GM18870 (cell line): ENCODE measurements around the gene CD151.

Experiments
- ATAC-seq: cut with Tn5 transposase; IDR thresholded peaks from one replicate; pipeline ENCODE4 v1.9.1; 2021; ENCODE audit warnings: moderate library complexity; ENCODE audit not compliant: unreplicated experiment

Gene CD151

DNA sequence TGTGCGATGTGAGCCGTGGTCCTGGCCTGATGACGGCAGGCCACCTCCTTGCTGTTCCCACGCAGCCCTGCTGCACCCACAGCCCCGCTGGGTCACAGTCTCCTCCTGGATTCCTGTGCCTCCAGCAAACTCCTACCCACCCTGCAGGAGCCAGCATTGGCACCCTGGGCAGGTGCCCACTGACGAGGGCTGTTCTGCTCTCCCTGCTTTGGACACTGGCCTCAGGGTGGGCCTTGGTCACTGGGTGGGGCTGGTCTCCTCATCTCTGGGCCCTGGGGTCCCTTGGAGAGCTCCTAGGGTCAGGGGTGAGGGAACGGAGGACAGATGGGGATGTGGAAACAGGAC, 22.6 kb downstream of the CD151 start:
- no peak for ATAC-seq

DNA sequence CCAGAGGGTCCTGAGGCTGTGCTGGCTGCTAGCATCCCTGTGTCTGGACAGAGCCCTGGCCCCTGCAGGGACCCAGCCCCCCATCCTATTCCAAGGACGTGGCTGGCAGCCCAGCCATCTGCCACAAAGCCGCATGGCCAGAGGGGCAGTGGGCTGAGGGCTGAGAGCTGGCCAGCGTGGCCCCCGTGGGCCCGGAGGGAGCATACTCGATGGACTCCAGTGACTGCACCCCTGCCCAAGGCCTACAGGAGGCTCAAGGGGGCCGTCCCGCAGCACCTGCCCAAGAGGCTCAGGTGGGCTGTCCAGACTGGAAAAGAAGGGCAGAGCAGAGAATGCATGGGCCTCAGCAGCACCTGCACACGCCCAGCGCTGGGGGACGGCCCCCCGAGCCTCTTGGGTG, 23.0 kb downstream of the CD151 start:
- ATAC-seq = no peak

DNA sequence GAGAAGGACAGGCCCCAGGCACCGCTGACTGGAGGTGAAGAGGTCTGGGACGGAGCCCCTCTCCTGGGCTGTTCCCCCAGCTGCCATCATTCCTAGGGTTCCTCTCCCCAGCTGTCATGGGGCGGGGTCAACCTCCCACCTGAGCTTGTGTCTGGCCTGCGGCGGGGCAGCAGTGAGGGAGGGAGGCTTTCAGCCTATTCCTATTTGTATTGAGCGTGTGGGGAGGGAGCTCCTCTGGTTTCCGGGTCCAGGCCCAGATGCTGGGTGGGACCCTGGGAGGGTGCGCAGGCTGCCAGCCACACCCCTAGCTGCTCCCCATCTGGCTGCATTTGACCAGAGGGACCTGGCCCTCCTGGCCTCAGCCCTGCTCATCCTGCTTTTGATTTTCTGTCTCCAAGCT, 23.6 kb downstream of the CD151 start:
- ATAC-seq = no peak

DNA sequence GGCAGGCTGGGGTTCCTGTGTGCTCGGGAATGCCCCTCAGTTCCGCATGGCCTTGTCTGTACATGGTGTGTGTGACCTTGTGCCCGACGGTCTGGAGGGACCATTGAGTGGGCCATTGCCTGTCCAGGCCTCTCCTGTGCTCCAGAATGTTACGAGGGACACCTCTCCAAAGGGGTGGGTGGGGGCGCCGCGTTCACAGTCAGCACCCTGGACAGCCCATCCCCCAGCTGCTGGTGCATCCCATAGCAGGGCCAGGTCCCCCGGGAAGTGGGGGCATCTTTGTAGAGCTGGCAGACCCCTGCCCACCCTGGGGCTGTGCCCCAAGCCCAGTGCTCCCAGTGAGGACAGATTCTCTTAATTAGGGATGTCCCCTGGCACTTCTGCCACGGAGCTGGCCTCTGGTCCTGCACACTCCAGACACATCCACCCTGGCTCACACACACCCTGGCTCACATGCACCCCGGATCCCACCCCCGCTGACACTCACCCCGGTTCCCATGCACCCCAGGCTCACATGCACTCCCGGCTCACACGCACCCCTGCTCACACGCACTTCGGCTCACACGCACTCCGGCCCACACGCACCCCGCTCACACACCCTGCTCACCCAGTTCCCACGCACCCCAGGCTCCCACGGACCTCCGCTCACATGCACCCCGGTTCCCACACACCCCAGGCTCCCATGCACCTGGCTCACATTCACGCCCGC, 25.5 kb downstream of the CD151 start:
- no peak for ATAC-seq

DNA sequence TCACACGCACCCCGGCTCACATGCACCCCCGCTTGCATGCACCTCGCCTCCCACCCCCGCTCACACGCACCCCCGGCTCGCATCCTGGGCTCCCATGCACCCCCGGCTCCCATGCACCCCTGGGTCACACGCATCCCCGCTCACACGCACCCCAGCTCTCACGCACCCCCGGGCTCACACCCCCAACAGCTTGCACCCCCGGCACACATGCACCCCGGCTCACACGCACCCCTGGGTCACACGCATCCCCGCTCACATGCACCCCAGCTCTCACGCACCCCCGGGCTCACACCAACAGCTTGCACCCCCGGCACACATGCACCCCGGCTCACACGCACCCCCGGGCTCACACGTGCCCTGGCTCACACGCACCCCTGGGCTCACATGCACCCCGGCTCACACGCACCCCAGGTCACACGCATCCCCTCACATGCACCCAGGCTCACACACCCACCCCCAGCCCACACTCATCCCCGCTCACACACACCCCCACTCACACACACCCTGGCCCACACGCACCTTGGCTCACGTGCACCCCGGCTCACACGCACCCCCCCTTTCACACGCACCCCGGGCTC, 26.1 kb downstream of the CD151 start:
- no peak for ATAC-seq

DNA sequence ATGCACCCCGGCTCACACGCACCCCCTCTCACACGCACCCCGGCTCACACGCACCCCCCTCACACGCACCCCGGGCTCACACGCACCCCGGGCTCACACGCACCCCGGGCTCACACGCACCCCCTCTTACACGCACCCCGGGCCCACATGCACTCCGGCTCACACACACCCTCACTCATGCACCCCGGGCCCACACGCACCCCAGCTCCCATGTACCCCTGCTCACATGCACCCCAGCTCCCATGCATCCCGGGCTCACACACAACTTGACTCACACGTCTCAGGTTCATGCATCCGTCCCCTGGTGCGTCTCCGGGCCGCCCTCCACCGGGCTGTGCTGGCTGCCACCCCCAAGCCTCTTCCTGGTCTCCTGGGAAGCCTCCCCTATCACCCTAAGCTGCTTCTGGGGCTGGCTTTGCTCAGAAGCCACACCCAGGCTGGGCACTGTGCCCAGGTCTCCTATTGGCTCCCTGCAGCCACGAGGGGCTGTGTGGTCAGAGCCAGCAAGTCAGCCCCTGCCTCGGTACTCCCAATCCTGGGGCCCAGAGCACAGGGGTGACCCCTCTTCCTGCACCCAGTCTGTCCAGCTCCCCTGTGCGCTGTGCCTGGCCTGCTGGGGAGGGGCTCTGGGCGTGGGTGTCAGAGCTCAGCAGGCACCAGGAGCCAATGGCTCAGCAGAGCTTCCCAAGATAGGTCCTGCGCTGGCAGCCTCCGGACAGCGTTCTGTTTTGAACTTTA, 26.8 kb downstream of the CD151 start:
- ATAC-seq = no peak

DNA sequence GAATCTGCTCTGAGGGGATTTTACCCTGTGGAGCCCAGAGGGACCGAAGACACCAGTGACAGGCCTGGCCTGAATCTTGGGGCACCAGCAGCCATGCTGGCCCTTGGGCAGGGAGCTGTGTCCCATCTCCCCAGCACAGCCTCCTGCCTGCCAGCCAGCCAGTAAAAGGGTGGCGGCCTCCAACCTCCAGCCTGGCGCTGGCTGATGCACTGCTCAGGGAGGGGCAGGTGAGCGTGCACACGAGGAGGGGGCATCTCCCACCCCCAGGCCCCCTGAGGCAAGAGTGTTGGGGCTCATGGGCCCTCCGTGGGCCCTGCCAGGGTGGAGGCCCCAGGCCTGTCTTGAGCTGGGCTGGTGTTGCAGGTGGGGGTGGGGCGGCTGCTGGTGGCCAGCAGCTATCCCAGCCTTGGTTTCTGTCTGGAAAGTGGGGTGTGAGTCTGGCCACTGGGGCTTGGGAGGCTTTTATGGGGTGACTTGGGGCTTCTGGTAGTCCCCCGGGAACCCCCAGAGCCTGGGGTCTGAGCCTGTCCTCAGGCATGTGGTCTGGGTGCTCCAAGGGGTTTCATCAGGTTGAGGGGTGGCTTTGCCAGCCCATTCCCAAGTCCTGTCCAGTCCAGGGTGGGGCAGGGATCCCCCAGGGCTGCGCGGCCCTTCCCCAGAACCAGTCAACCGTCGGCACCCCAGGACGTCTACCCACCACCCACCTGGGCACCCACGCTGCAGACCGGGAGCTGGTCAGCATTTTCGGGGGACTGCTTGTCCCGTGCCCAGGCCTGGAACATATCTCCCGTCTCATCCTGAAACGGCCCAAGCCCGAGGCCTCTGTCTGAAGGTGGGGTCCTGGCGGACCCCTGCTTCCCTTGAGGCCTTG, 27.7 kb downstream of the CD151 start:
- no peak for ATAC-seq

DNA sequence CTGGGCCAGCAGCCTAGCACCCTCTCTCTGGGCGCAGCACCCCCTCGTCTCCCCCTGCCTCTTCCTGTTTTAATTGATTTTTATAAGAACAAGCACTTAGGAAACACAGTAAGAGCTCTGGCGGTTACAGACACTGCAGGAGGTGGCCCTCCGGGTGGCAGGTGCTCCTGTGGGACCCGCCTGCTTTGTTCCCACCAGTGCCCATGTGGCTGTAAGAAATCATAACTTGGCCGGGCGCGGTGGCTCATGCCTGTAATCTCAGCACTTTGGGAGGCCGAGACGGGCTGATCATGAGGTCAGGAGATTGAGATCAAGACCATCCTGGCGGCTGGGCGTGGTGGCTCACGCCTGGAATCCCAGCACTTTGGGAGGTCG, 28.3 kb downstream of the CD151 start:
- ATAC-seq = no peak

DNA sequence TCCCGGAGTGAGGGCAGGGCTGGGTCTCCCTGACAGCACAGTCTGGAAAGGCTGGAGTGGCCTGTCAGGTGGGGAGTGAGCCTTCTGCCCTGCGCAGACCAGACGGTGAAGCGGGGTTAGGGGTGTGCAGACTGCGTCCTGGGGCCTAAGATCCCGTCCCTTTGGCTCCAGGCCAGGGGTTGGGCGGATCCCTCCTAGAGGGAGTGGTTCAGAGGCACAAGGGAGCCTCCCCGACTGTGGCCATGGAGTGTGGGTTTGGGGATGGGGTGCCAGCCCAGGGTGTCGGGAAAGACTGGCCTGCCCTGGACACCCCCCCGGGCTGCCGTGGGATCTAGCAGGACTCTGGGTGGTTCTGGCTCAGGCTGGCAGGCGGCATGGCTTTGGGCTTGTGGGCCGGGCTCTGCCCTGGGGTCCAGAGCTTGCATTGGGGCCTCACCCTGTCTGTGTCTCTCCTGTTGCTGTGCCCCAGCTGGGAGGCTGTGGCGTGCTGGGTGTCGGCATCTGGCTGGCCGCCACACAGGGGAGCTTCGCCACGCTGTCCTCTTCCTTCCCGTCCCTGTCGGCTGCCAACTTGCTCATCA, 29.4 kb downstream of the CD151 start:
- ATAC-seq = no peak

DNA sequence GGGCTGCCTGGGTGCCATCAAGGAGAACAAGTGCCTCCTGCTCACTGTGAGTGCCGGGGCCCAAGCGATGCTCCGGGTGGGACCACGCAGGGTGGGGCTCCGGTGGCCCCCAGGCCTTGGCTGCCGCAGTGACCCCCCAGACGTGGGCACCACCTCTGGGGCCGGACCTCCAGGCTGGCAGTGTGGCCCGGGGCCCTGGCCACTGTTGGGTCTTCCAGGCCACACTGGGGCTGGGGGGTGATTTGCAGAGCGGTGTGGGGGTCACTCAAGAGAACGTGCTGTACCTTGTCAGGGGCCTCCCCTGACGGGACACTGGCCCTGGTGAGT, 29.9 kb downstream of the CD151 start:
- no peak for ATAC-seq

DNA sequence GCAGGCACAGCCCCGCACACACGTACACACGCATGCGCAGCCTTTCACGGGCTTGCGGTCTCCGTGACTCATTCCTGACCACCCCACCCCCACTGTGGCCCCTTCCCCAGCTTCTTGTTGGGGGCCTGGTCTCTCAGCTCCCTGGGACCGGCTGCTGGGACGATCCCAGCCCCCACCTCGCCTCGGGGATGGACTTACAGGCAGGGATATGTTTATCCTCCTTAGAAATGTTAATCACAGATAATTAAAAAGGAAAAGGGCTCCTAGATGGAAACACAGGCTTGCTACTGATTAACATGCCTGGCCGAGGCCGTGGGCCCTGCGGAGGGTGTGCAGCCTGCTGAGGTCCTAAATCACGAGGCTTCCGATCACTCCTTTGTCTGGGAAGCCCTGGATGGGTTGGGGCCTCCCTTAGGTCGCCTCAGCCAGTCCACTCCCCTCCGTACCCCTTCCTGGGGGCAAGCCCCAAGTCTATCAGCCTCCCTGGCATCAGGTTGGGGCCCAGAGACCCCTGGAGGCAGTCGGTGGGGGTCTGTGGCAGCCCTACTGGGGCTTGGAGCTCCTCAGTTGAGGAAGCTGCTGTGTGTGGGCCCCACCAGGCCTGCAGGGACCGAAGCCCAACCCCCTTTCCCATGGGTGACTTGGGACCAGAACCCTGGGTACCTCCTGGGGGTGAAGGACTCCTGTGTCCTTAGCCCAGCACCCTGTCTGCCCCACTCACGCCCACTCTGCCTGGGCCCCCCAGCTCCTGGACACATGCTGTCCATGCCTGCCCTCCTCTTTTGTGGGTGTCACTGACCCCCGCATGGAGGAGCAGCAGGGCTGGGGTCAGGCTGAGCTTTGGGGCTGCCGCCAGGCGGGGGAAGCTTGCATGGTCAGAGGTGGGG, 30.5 kb downstream of the CD151 start:
- no peak for ATAC-seq

DNA sequence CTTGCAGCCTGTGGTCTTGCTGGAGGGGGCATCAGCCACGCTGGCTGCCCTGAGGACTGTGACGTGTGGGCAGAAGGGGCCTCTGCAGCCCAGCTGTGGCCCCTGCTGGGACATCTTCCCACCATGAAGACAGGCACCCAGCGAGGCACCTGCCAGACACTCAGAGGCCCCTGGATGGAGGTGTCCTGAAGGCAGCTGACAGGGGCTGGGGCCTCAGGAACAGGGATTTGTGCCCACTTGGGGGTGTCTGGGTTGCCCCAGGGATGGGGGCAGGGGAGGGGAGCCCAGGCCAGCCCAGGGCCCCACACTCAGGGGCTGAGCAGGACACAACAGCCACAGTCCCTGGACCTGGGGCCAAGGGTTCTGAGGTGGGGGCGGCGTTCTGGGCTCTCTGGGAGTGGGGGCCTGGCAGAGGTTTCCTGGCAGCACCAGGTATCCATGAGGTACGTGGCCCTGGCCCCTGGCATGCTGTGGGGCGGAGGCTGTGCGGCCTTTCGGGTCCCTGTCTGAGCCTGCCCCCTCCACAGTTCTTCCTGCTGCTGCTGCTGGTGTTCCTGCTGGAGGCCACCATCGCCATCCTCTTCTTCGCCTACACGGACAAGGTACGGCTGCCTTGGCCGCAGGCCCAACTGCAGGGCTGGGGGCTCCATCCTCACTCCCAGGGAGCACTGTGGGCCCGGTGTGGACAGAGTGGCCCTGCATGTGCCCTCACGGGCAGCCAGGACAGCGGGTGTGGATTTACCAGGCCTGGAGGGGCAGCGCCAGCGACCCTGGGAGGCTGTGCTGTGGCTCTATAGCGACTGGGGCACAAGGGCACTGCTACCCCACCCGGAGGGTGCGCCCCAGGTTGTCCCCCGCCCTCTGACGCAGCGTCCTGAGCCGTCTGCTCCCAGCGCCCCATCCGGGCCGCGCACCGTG, 31.4 kb downstream of the CD151 start:
- no peak for ATAC-seq

DNA sequence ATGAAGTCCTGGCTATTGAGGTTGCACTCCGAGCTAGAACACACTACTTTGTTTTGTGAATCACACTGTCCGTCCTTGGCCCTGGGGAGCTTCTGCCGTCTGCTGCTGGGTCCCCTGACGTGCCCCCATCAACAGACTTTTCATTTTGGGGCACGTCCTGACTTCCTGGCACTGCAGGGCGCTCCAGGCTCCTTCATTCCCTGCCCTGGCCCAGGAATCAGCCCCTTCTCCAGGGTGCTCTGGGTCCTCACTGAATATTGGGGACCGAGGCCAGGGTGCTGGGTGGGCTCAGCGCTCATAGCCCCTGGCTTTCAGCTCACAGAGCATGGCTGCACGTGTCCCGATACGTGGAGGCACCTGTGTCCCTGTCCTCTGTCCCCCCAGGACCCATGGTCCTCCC, 32.1 kb downstream of the CD151 start:
- ATAC-seq = no peak

DNA sequence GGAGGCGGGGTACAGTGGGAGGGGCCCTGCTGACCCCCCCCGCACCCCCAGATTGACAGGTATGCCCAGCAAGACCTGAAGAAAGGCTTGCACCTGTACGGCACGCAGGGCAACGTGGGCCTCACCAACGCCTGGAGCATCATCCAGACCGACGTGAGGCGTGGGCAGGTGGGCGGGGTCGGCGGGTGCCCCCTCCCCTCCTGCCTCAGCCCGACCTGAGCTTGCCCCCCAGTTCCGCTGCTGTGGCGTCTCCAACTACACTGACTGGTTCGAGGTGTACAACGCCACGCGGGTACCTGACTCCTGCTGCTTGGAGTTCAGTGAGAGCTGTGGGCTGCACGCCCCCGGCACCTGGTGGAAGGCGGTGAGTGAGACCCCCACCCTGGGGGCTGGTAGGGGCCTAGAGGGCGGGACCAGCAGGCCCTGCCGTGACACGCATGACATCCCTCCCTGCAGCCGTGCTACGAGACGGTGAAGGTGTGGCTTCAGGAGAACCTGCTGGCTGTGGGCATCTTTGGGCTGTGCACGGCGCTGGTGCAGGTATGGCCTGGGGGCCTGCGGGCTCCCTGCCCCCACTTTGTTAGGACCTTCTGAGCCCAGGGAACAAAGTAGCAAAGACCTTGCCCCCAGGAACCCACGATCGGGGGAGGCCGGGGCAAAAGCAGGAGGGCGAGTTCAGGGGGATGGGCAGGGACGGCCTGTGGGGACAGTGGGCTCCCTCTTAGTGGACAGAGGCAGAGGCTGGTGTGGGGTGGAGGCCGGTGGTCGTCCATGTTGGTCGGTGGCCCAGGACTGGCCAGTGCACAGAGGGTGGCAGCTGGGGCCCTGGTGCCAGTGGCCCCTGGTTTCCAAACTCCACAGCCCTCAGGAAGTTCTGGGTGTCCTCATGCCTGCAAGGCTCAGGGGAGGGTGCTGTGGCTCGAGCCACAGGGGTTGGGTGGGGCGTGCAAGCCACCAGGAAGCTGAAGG, 33.0 kb downstream of the CD151 start:
- ATAC-seq = no peak

DNA sequence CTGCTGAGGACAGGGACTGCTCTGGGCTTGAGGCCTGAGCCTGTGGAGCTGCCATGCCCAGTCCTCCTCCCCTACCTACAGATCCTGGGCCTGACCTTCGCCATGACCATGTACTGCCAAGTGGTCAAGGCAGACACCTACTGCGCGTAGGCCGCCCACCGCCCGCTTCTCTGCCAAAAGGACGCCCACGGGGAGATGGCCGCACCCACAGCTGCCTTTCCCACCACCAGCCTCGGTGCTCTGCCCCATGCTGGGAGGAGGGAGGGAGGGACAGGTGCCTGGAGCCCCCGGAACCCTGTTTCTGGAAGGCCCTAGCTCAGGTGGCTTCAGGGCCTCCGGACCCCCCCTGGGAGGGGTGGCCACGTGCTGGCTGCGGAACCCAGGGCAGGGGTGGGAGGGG, 33.7 kb downstream of the CD151 start:
- ATAC-seq = no peak

DNA sequence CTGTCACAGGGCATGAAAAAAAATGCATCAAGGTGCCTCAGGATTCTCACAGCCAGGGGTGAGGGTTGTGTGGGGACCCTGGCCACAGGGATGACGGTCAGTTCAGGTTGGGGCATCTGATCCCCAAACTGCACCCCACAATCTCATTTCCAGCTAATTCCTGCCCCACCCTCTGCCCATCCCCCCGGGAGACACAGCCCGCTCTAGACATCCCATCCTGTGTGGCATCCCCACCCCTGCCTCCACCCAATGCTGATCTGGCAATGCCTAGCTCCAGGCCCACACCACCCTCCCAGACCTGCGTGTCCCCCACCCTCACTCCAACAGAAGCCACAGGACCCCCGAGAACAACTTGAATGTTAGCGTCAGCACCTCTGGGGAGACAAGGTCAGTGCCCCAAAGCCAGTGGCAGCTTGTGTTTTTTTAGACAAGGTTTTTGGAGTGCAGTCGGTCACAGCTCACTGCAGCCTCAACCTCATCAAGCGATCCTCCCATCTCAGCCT, 35.2 kb downstream of the CD151 start:
- no peak for ATAC-seq

DNA sequence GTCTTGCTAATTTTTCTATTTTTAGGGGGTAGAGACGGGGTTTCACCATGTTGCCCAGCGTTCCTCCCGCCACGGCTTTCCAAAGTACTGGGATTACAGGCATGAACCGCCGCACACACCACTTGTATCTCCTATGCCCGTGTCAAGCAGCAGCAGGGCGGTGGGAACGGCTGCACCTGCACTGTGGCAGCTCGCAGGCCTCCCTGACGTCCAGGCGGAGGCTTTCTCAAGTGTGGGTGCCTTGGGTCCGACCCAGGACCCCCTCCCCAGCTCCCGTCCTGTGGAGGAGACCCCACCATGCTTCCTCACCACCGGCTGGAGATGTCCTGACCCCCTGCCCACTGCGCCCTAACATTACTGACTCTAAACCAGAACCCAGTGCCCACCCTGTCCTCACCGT, 35.6 kb downstream of the CD151 start:
- no peak for ATAC-seq

DNA sequence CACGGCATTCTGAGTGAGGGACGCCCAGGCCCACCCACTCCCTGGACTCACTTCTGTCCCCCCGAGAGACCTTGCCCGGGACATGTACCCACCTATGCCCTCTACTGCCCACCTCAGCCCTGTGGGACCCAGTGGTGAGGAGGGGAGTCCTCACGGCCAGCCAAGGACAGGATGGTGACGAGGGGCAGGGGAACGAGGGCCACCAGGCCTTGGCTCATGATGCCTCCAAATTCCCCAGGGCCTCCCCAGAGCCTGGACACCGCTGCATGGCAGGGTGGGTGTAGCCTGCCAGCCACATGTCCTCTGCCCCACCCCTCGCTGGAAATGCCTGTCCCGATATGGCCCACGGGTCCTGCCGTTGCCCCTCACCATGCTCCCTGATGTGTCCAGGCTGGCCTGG, 36.0 kb downstream of the CD151 start:
- ATAC-seq = no peak
